B cell (primary cell): Measurements from ENCODE around the gene CYP27B1. TPM values are rescaled to one million over a fixed set of nuclear protein-coding genes. Genes with fewer than 3 reads are reported as not detected.

Source experiments
- ATAC-seq: fragments of 200-7000 bp; cut with Tn5 transposase; one replicate; pipeline ENCODE4 v1.10.0; 2021; ENCODE audit warnings: low read depth, mild to moderate bottlenecking, moderate number of reproducible peaks, moderate library complexity
- CTCF ChIA-PET: fragments of 350-600 bp; sonication (Branson Sonifier 250); formaldehyde crosslinking; loops from one replicate; lab custom pipeline; 2021; ENCODE audit warnings: antibody characterized with exemption, inconsistent platforms; lab: Charles Lee
- POLR2A ChIA-PET: fragments of 350-600 bp; sonication (Branson Sonifier 250); formaldehyde crosslinking; loops from one replicate; lab custom pipeline; 2021; ENCODE audit warnings: antibody characterized with exemption; lab: Charles Lee
- DNase-seq: peaks from one replicate; pipeline ENCODE4 v3.0.0; 2013
- H2AFZ ChIP-seq: 2 replicates; pipeline ENCODE4 v1.6.1; 2012; ENCODE audit warnings: mild to moderate bottlenecking, low read depth, low read length; ENCODE audit not compliant: insufficient read depth, poor library complexity, severe bottlenecking
- H3K27ac ChIP-seq, 2 donors: 1 replicate in 1 of 2; 2 replicates in 1 of 2; pipeline ENCODE4 v1.5.1; 2012 to 2013; ENCODE audit warnings: low read length in 2 of 2, mild to moderate bottlenecking in 2 of 2, moderate library complexity in 1 of 2
- H3K27me3 ChIP-seq, 4 experiments: fragments of 200-600 bp in 1 of 4; sonication (generic) in 1 of 4; replicated peaks in 1 of 4; 1 replicate in 2 of 4; 2 replicates in 2 of 4; pipeline versions ENCODE4 v1.6.1 to v1.7.0; 2013 to 2016; ENCODE audit warnings: low read length in 3 of 4, mild to moderate bottlenecking in 2 of 4, mixed read lengths in 1 of 4, moderate library complexity in 1 of 4; ENCODE audit not compliant: insufficient read depth in 4 of 4, control insufficient read depth in 3 of 4; ENCODE audit errors: control extremely low read depth in 1 of 4
- H3K36me3 ChIP-seq, 2 experiments: replicated peaks in 1 of 2; 1 replicate in 1 of 2; 2 replicates in 1 of 2; pipeline versions ENCODE4 v1.6.1 to v1.7.1; 2013; ENCODE audit warnings: low read length in 1 of 2; ENCODE audit not compliant: insufficient read depth in 2 of 2, control insufficient read depth in 1 of 2; ENCODE audit errors: control extremely low read depth in 1 of 2, extremely low read depth in 1 of 2
- H3K4me1 ChIP-seq, 2 donors: fragments of 200-600 bp in 1 of 2; sonication (generic) in 1 of 2; 1 replicate in 1 of 2; 2 replicates in 1 of 2; pipeline versions ENCODE4 v1.5.1 to v1.6.1; 2013 to 2017; ENCODE audit warnings: low read length in 2 of 2; ENCODE audit not compliant: control insufficient read depth in 2 of 2, insufficient read depth in 2 of 2
- H3K4me2 ChIP-seq: replicated peaks from 2 replicates; pipeline ENCODE3; 2012; ENCODE audit warnings: mild to moderate bottlenecking, low read depth, low read length; ENCODE audit not compliant: poor library complexity, severe bottlenecking
- H3K4me3 ChIP-seq, 5 experiments: fragments of 200-600 bp in 1 of 5; sonication (generic) in 1 of 5; 1 replicate in 3 of 5; 2 replicates in 2 of 5; pipeline versions ENCODE4 v1.5.1 to v1.7.0; 2011 to 2016; ENCODE audit warnings: low read length in 4 of 5, mild to moderate bottlenecking in 4 of 5, low read depth in 2 of 5, control low read depth in 1 of 5, moderate library complexity in 1 of 5; ENCODE audit not compliant: insufficient read depth in 1 of 5; ENCODE audit errors: control extremely low read depth in 1 of 5, extremely low read depth in 1 of 5
- H3K79me2 ChIP-seq: fragments of 200-600 bp; sonication (generic); one replicate; pipeline ENCODE4 v1.6.0; 2016; ENCODE audit warnings: low read length; ENCODE audit not compliant: control insufficient read depth, insufficient read depth
- H3K9ac ChIP-seq: fragments of 200-600 bp; sonication (generic); 2 replicates; pipeline ENCODE4 v1.6.1; 2017; ENCODE audit warnings: mild to moderate bottlenecking, low read length, moderate library complexity
- H3K9me3 ChIP-seq, 3 donors: one replicate each; pipeline versions ENCODE4 v1.6.1 to v1.7.1; 2013; ENCODE audit warnings: low read length in 2 of 3; ENCODE audit not compliant: control insufficient read depth in 2 of 3, insufficient read depth in 1 of 3; ENCODE audit errors: control extremely low read depth in 1 of 3
- H4K20me1 ChIP-seq: 2 replicates; pipeline ENCODE4 v1.6.0; 2012; ENCODE audit warnings: mild to moderate bottlenecking, low read length; ENCODE audit not compliant: insufficient read depth, control insufficient read depth, poor library complexity, severe bottlenecking
- H3K27ac Mint-ChIP-seq: one replicate; pipeline ENCODE4 v1.8.0; 2021; ENCODE audit warnings: mixed read lengths
- H3K27me3 Mint-ChIP-seq: one replicate; pipeline ENCODE4 v1.8.0; 2021; ENCODE audit warnings: mixed read lengths
- H3K4me1 Mint-ChIP-seq: one replicate; pipeline ENCODE4 v1.8.0; 2021; ENCODE audit warnings: mixed read lengths
- H3K4me3 Mint-ChIP-seq: one replicate; pipeline ENCODE4 v1.8.0; 2021; ENCODE audit warnings: mixed read lengths
- H3K9me3 Mint-ChIP-seq: one replicate; pipeline ENCODE4 v1.8.0; 2022; ENCODE audit warnings: mixed read lengths; ENCODE audit not compliant: insufficient read depth
- EZH2 ChIP-seq: IDR thresholded peaks from 2 replicates; pipeline ENCODE4 v1.6.1; 2012; ENCODE audit warnings: borderline replicate concordance, low read depth, mild to moderate bottlenecking, moderate library complexity, low read length; ENCODE audit not compliant: insufficient read depth, poor library complexity, severe bottlenecking
- WGBS: methylation state at CpG from one replicate; pipeline ENCODE4 v1.1.5; 2013; ENCODE audit warnings: missing lambda C conversion rate; ENCODE audit not compliant: insufficient coverage; 5-methylcytosine and 5-hydroxymethylcytosine counted together
- intact Hi-C: fragments of 100-400 bp; cut with micrococcal nuclease; formaldehyde crosslinking; loops from one replicate; pipeline ENCODE4 v1.10.0; 2022
- polyA plus RNA-seq: library from polyadenylated mRNA; depleted of rRNA; stranded (reverse); fragments of >200 nt; gene quantifications from 2 replicates; pipeline ENCODE4 v1.2.3, GENCODE V29; 2012
- total RNA-seq, 2 donors: library from RNA; stranded (reverse); fragments of 120-200 nt in 1 of 2; gene quantifications; 1 replicate in 1 of 2; 2 replicates in 1 of 2; pipeline versions ENCODE4 v1.2.3 to v1.2.4, GENCODE V29; 2013 to 2022
- TF ChIP-seq, protein P1 (sequence below): fragments of 200-600 bp; IDR thresholded peaks from one replicate; pipeline ENCODE4 v1.8.0; 2022; ENCODE audit warnings: antibody characterized with exemption, mild to moderate bottlenecking

Gene CYP27B1
- total and polyA plus RNA-seq, 2 donors (not counting 1 experiment from before 2014, with no cell fraction given) = 0.66 to 0.79 TPM

DNA sequence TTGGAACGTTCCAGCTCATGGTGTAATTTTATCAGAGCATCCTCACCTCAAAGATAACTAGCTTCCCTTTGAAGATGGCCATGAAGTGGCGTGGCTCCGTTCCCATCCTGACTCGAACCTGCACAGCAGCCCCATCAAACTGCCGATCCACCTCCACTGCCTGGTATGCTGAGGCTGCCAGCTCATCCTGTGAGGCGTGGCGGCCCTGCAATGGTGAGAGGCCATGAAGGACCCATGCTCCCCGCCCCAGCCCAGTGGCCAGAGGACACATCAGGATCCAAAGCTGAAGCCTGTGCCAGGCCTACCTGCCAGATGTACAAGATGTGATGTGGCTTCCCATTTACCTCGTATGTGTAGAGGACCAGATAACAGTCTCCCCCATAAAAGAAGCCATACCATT, 40.4 kb upstream of the CYP27B1 start:
- Mint-ChIP-seq H3K4me1 (no peaks in the 10 kb centered on the region), H3K27ac (no peak overlapping the region), H3K27me3 (no peaks in the 10 kb centered on the region), H3K4me3 (no peak overlapping the region), H3K9me3 (no peaks in the 10 kb centered on the region)
- no peaks in the 10 kb centered on the region for H3K27me3 ChIP-seq
- ChIA-PET CTCF (interaction anchor here (0.9 to 9.6 kb wide), 3 partner anchors 11 to 96 kb away, joined by 3 to 121 read pairs (median 4); partner anchors contain the start of gene AVIL), POLR2A (no interaction called here)
- no peaks in the 10 kb centered on the region for H3K4me1 ChIP-seq
- intact Hi-C loops = no loop called here
- H3K9ac ChIP-seq = no peak overlapping the region
- 96% methylated on average over 9 of the region's 9 CpGs for WGBS
- DNase-seq = no peak
- H3K9me3 ChIP-seq = no peaks in the 10 kb centered on the region
- H4K20me1 ChIP-seq = no peaks in the 10 kb centered on the region
- no peaks in the 10 kb centered on the region for H3K79me2 ChIP-seq
- peaks cover 0 to 25% of the 10 kb centered on the region in 2 experiments for H3K36me3 ChIP-seq
- no peak overlapping the region for H3K4me3 ChIP-seq
- H3K27ac ChIP-seq = no peak overlapping the region
- TF ChIP-seq EZH2 = no peak
- TF ChIP-seq, protein P1, sequence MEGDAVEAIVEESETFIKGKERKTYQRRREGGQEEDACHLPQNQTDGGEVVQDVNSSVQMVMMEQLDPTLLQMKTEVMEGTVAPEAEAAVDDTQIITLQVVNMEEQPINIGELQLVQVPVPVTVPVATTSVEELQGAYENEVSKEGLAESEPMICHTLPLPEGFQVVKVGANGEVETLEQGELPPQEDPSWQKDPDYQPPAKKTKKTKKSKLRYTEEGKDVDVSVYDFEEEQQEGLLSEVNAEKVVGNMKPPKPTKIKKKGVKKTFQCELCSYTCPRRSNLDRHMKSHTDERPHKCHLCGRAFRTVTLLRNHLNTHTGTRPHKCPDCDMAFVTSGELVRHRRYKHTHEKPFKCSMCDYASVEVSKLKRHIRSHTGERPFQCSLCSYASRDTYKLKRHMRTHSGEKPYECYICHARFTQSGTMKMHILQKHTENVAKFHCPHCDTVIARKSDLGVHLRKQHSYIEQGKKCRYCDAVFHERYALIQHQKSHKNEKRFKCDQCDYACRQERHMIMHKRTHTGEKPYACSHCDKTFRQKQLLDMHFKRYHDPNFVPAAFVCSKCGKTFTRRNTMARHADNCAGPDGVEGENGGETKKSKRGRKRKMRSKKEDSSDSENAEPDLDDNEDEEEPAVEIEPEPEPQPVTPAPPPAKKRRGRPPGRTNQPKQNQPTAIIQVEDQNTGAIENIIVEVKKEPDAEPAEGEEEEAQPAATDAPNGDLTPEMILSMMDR = no peak
- H2AFZ ChIP-seq = no peak overlapping the region
- H3K4me2 ChIP-seq = no peak overlapping the region
- ATAC-seq = no peak

DNA sequence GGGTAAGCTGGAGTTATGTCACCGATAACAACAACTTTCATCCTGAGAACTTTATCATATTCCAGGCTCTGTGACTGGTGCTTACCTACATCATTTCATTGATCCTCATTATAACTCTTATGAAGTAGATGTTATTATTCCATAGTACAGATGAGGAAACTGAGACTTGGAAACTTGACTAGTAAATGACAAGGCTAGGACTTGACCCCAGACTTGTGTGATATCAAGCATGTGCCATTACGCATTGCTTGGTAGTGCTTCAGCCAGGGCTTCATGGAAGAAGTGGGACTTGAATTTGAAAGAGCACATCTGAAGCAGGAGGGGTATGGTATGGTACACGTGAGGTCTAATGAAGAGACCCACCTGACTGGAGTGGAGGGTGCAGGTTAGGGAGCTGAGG, 39.8 kb upstream of the CYP27B1 start:
- no peaks in the 10 kb centered on the region for H3K27me3 ChIP-seq
- ChIA-PET POLR2A (no interaction called here), CTCF (interaction anchor here (0.9 to 9.6 kb wide), 4 partner anchors 12 to 97 kb away, joined by 3 to 121 read pairs (median 4); partner anchors contain the start of gene AVIL)
- Mint-ChIP-seq H3K27me3 (no peaks in the 10 kb centered on the region), H3K9me3 (no peaks in the 10 kb centered on the region), H3K27ac (no peak overlapping the region), H3K4me3 (no peak overlapping the region), H3K4me1 (no peaks in the 10 kb centered on the region)
- no peak for DNase-seq
- no peaks in the 10 kb centered on the region for H4K20me1 ChIP-seq
- H3K9me3 ChIP-seq = no peaks in the 10 kb centered on the region
- H3K36me3 ChIP-seq = peaks cover 0 to 25% of the 10 kb centered on the region in 2 experiments
- no peak overlapping the region for H3K27ac ChIP-seq
- TF ChIP-seq, protein P1 = no peak
- no peak for TF ChIP-seq EZH2
- H3K4me2 ChIP-seq = no peak overlapping the region
- no peak overlapping the region for H3K4me3 ChIP-seq
- no peak overlapping the region for H2AFZ ChIP-seq
- no peaks in the 10 kb centered on the region for H3K4me1 ChIP-seq
- no peak for ATAC-seq
- no peak overlapping the region for H3K9ac ChIP-seq
- intact Hi-C loops = no loop called here
- no peaks in the 10 kb centered on the region for H3K79me2 ChIP-seq
- 100% methylated on average over 2 of the region's 3 CpGs for WGBS
